B cell (primary cell): ENCODE measurements around the gene ZNF423. TPM values are rescaled to one million over a fixed set of nuclear protein-coding genes. Genes with fewer than 3 reads are reported as not detected.
A peak's percentile ranks its signal among the peaks of the same experiment; 100 is the strongest.

ENCODE experiments used
- ATAC-seq: fragments of 200-7000 bp; cut with Tn5 transposase; one replicate; pipeline ENCODE4 v1.10.0; 2021; ENCODE audit warnings: low read depth, mild to moderate bottlenecking, moderate number of reproducible peaks, moderate library complexity
- CTCF ChIA-PET: fragments of 350-600 bp; sonication (Branson Sonifier 250); formaldehyde crosslinking; loops from one replicate; lab custom pipeline; 2021; ENCODE audit warnings: antibody characterized with exemption, inconsistent platforms; lab: Charles Lee
- POLR2A ChIA-PET: fragments of 350-600 bp; sonication (Branson Sonifier 250); formaldehyde crosslinking; loops from one replicate; lab custom pipeline; 2021; ENCODE audit warnings: antibody characterized with exemption; lab: Charles Lee
- DNase-seq: peaks from one replicate; pipeline ENCODE4 v3.0.0; 2013
- H2AFZ ChIP-seq: 2 replicates; pipeline ENCODE4 v1.6.1; 2012; ENCODE audit warnings: mild to moderate bottlenecking, low read depth, low read length; ENCODE audit not compliant: insufficient read depth, poor library complexity, severe bottlenecking
- H3K27ac ChIP-seq, 2 donors: 1 replicate in 1 of 2; 2 replicates in 1 of 2; pipeline ENCODE4 v1.5.1; 2012 to 2013; ENCODE audit warnings: low read length in 2 of 2, mild to moderate bottlenecking in 2 of 2, moderate library complexity in 1 of 2
- H3K27me3 ChIP-seq, 4 experiments: fragments of 200-600 bp in 1 of 4; sonication (generic) in 1 of 4; replicated peaks in 1 of 4; 1 replicate in 2 of 4; 2 replicates in 2 of 4; pipeline versions ENCODE4 v1.6.1 to v1.7.0; 2013 to 2016; ENCODE audit warnings: low read length in 3 of 4, mild to moderate bottlenecking in 2 of 4, mixed read lengths in 1 of 4, moderate library complexity in 1 of 4; ENCODE audit not compliant: insufficient read depth in 4 of 4, control insufficient read depth in 3 of 4; ENCODE audit errors: control extremely low read depth in 1 of 4
- H3K36me3 ChIP-seq, 2 experiments: replicated peaks in 1 of 2; 1 replicate in 1 of 2; 2 replicates in 1 of 2; pipeline versions ENCODE4 v1.6.1 to v1.7.1; 2013; ENCODE audit warnings: low read length in 1 of 2; ENCODE audit not compliant: insufficient read depth in 2 of 2, control insufficient read depth in 1 of 2; ENCODE audit errors: control extremely low read depth in 1 of 2, extremely low read depth in 1 of 2
- H3K4me1 ChIP-seq, 2 donors: fragments of 200-600 bp in 1 of 2; sonication (generic) in 1 of 2; 1 replicate in 1 of 2; 2 replicates in 1 of 2; pipeline versions ENCODE4 v1.5.1 to v1.6.1; 2013 to 2017; ENCODE audit warnings: low read length in 2 of 2; ENCODE audit not compliant: control insufficient read depth in 2 of 2, insufficient read depth in 2 of 2
- H3K4me2 ChIP-seq: replicated peaks from 2 replicates; pipeline ENCODE3; 2012; ENCODE audit warnings: mild to moderate bottlenecking, low read depth, low read length; ENCODE audit not compliant: poor library complexity, severe bottlenecking
- H3K4me3 ChIP-seq, 5 experiments: fragments of 200-600 bp in 1 of 5; sonication (generic) in 1 of 5; 1 replicate in 3 of 5; 2 replicates in 2 of 5; pipeline versions ENCODE4 v1.5.1 to v1.7.0; 2011 to 2016; ENCODE audit warnings: low read length in 4 of 5, mild to moderate bottlenecking in 4 of 5, low read depth in 2 of 5, control low read depth in 1 of 5, moderate library complexity in 1 of 5; ENCODE audit not compliant: insufficient read depth in 1 of 5; ENCODE audit errors: control extremely low read depth in 1 of 5, extremely low read depth in 1 of 5
- H3K79me2 ChIP-seq: fragments of 200-600 bp; sonication (generic); one replicate; pipeline ENCODE4 v1.6.0; 2016; ENCODE audit warnings: low read length; ENCODE audit not compliant: control insufficient read depth, insufficient read depth
- H3K9ac ChIP-seq: fragments of 200-600 bp; sonication (generic); 2 replicates; pipeline ENCODE4 v1.6.1; 2017; ENCODE audit warnings: mild to moderate bottlenecking, low read length, moderate library complexity
- H3K9me3 ChIP-seq, 3 donors: one replicate each; pipeline versions ENCODE4 v1.6.1 to v1.7.1; 2013; ENCODE audit warnings: low read length in 2 of 3; ENCODE audit not compliant: control insufficient read depth in 2 of 3, insufficient read depth in 1 of 3; ENCODE audit errors: control extremely low read depth in 1 of 3
- H4K20me1 ChIP-seq: 2 replicates; pipeline ENCODE4 v1.6.0; 2012; ENCODE audit warnings: mild to moderate bottlenecking, low read length; ENCODE audit not compliant: insufficient read depth, control insufficient read depth, poor library complexity, severe bottlenecking
- H3K27ac Mint-ChIP-seq: one replicate; pipeline ENCODE4 v1.8.0; 2021; ENCODE audit warnings: mixed read lengths
- H3K27me3 Mint-ChIP-seq: one replicate; pipeline ENCODE4 v1.8.0; 2021; ENCODE audit warnings: mixed read lengths
- H3K4me1 Mint-ChIP-seq: one replicate; pipeline ENCODE4 v1.8.0; 2021; ENCODE audit warnings: mixed read lengths
- H3K4me3 Mint-ChIP-seq: one replicate; pipeline ENCODE4 v1.8.0; 2021; ENCODE audit warnings: mixed read lengths
- H3K9me3 Mint-ChIP-seq: one replicate; pipeline ENCODE4 v1.8.0; 2022; ENCODE audit warnings: mixed read lengths; ENCODE audit not compliant: insufficient read depth
- EZH2 ChIP-seq: IDR thresholded peaks from 2 replicates; pipeline ENCODE4 v1.6.1; 2012; ENCODE audit warnings: borderline replicate concordance, low read depth, mild to moderate bottlenecking, moderate library complexity, low read length; ENCODE audit not compliant: insufficient read depth, poor library complexity, severe bottlenecking
- WGBS: methylation state at CpG from one replicate; pipeline ENCODE4 v1.1.5; 2013; ENCODE audit warnings: missing lambda C conversion rate; ENCODE audit not compliant: insufficient coverage; 5-methylcytosine and 5-hydroxymethylcytosine counted together
- intact Hi-C: fragments of 100-400 bp; cut with micrococcal nuclease; formaldehyde crosslinking; loops from one replicate; pipeline ENCODE4 v1.10.0; 2022
- polyA plus RNA-seq: library from polyadenylated mRNA; depleted of rRNA; stranded (reverse); fragments of >200 nt; gene quantifications from 2 replicates; pipeline ENCODE4 v1.2.3, GENCODE V29; 2012
- total RNA-seq, 2 donors: library from RNA; stranded (reverse); fragments of 120-200 nt in 1 of 2; gene quantifications; 1 replicate in 1 of 2; 2 replicates in 1 of 2; pipeline versions ENCODE4 v1.2.3 to v1.2.4, GENCODE V29; 2013 to 2022
- TF ChIP-seq, protein P1 (sequence below): fragments of 200-600 bp; IDR thresholded peaks from one replicate; pipeline ENCODE4 v1.8.0; 2022; ENCODE audit warnings: antibody characterized with exemption, mild to moderate bottlenecking

Gene ZNF423
- total and polyA plus RNA-seq, 2 donors (not counting 1 experiment from before 2014, with no cell fraction given), result not detected

- Mint-ChIP-seq H3K9me3 (no peaks in the 10 kb centered on the region), H3K27me3 (no peaks in the 10 kb centered on the region), H3K4me3 (no peak overlapping the region), H3K27ac (no peak overlapping the region), H3K4me1 (peaks cover 29% of the 10 kb centered on the region)
- no peaks in the 10 kb centered on the region for H3K79me2 ChIP-seq
- no peak overlapping the region for H3K9ac ChIP-seq
- POLR2A ChIA-PET, result no interaction called here
- CTCF ChIA-PET, result interaction anchor here (0.9 kb wide), 1 partner anchor 39 kb away, joined by 3 read pairs; no protein-coding TSS in a partner anchor
- no peak for ATAC-seq
- H4K20me1 ChIP-seq, result no peaks in the 10 kb centered on the region
- H3K27me3 ChIP-seq, result no peaks in the 10 kb centered on the region
- H3K27ac ChIP-seq, result no peak overlapping the region
- WGBS, result 91% methylated on average over 16 of the region's 19 CpGs
- peaks cover 31 to 35% of the 10 kb centered on the region in 2 donors for H3K4me1 ChIP-seq
- H3K9me3 ChIP-seq, result no peaks in the 10 kb centered on the region
- intact Hi-C loops, result no loop called here
- H3K4me3 ChIP-seq, result no peak overlapping the region
- no peak overlapping the region for H3K4me2 ChIP-seq
- no peak for TF ChIP-seq EZH2
- TF ChIP-seq, protein P1, sequence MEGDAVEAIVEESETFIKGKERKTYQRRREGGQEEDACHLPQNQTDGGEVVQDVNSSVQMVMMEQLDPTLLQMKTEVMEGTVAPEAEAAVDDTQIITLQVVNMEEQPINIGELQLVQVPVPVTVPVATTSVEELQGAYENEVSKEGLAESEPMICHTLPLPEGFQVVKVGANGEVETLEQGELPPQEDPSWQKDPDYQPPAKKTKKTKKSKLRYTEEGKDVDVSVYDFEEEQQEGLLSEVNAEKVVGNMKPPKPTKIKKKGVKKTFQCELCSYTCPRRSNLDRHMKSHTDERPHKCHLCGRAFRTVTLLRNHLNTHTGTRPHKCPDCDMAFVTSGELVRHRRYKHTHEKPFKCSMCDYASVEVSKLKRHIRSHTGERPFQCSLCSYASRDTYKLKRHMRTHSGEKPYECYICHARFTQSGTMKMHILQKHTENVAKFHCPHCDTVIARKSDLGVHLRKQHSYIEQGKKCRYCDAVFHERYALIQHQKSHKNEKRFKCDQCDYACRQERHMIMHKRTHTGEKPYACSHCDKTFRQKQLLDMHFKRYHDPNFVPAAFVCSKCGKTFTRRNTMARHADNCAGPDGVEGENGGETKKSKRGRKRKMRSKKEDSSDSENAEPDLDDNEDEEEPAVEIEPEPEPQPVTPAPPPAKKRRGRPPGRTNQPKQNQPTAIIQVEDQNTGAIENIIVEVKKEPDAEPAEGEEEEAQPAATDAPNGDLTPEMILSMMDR, result no peak
- no peaks in the 10 kb centered on the region for H3K36me3 ChIP-seq
- H2AFZ ChIP-seq, result peak overlapping the region; percentile 2
- DNase-seq, result no peak
Observed at GRCh38 chr16:49465661-49466528, 390.0 kb downstream of the ZNF423 start.

GRCh38 chr16:49464877-49465504 lies 390.9 kb downstream of the ZNF423 start:
- CTCF ChIA-PET, result interaction anchor here (0.9 kb wide), 1 partner anchor 40 kb away, joined by 3 read pairs; no protein-coding TSS in a partner anchor

More at GRCh38 chr16:49464877-49465504, 390.9 kb downstream of the ZNF423 start:
- H3K9ac ChIP-seq, result no peak overlapping the region
- no peaks in the 10 kb centered on the region for H3K27me3 ChIP-seq
- POLR2A ChIA-PET, result no interaction called here
- WGBS, result 42% methylated on average over 28 of the region's 40 CpGs
- H3K36me3 ChIP-seq, result no peaks in the 10 kb centered on the region
- TF ChIP-seq, protein P1, result no peak
- TF ChIP-seq EZH2, result no peak
- no peak overlapping the region for H3K4me2 ChIP-seq
- Mint-ChIP-seq H3K27me3 (no peaks in the 10 kb centered on the region), H3K27ac (no peak overlapping the region), H3K4me3 (no peak overlapping the region), H3K4me1 (peaks cover 29% of the 10 kb centered on the region), H3K9me3 (no peaks in the 10 kb centered on the region)
- intact Hi-C loops, result no loop called here
- no peaks in the 10 kb centered on the region for H3K9me3 ChIP-seq
- H3K4me3 ChIP-seq, result no peak overlapping the region
- H3K27ac ChIP-seq, result no peak overlapping the region
- H4K20me1 ChIP-seq, result no peaks in the 10 kb centered on the region
- H3K4me1 ChIP-seq, result peaks cover 31 to 35% of the 10 kb centered on the region in 2 donors
- no peaks in the 10 kb centered on the region for H3K79me2 ChIP-seq
- DNase-seq (no peak), ATAC-seq (no peak)
- H2AFZ ChIP-seq, result peak overlapping the region; percentile 2
